Left lobe of liver (tissue), 2 donors: Measurements from ENCODE around the gene MAP4K5. TPM values are rescaled to one million over a fixed set of nuclear protein-coding genes. Genes with fewer than 3 reads are reported as not detected.

ENCODE experiments used
- ATAC-seq: fragments of 200-7000 bp; cut with Tn5 transposase; one replicate; pipeline ENCODE4 v1.9.1; 2020; ENCODE audit warnings: mild to moderate bottlenecking, moderate library complexity
- DNase-seq: peaks from one replicate; pipeline ENCODE4 v3.0.0-alpha.2; 2020; ENCODE audit warnings: low spot score
- total RNA-seq: library from RNA; stranded (reverse); gene quantifications from one replicate; pipeline ENCODE4 v1.2.1, GENCODE V29; 2021
- donor health status: DM: no; HTN: no; CAD: no; lungs with moderate emphysema.
- donor health status: DM: no; HTN: yes; CAD: no.

The MAP4K5 gene
- total RNA-seq, 1 donor from 2014 or later: 10.0 TPM

DNA sequence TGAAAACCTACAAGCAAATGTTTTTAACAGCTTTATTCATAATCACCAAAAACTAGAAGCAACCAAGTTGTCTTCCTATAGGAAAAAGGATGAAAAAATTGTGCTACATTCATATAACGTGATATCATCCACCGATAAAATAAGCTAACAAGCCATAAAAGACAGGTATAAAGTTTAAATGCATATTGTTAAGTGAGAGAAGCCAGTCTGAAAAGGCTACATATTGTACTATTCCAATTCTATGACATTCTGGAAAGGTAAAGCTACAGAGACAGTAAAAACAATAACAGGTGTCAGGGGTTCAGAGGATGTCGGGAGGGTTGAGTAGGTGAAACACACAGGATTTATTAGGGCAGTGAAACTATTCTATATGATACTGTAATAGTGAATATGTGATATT, 158.4 kb downstream of the MAP4K5 start:
- DNase-seq (no peak), ATAC-seq (no peak)

- no peak for DNase-seq
- no peak for ATAC-seq
Observed at GRCh38 chr14:50371546-50371945, 160.8 kb downstream of the MAP4K5 start.

Other genes starting within 250 kb of the MAP4K5 start
- 9.2 TPM for gene L2HGDH, start 220.3 kb downstream of the MAP4K5 start, total RNA-seq
- gene DMAC2L, start 220.2 kb downstream of the MAP4K5 start, total RNA-seq: 8.0 TPM
- gene CDKL1, start 135.7 kb downstream of the MAP4K5 start, total RNA-seq: 0.81 TPM
- 0.48 TPM for gene ATL1, start 27.6 kb upstream of the MAP4K5 start, total RNA-seq
- gene SAV1, start 135.7 kb upstream of the MAP4K5 start, total RNA-seq: 7.7 TPM